CD14-positive monocyte (primary cell): ENCODE data around the gene MPV17L2. TPM values are rescaled to one million over a fixed set of nuclear protein-coding genes. Genes with fewer than 3 reads are reported as not detected.

Experiments
- DNase-seq, 3 donors: peaks; one replicate each; pipeline ENCODE4 v3.0.0-alpha.2; 2011 to 2022
- H2AFZ ChIP-seq: 2 replicates; pipeline ENCODE4 v1.6.0; 2012; ENCODE audit warnings: mild to moderate bottlenecking, low read depth, low read length, inconsistent platforms; ENCODE audit not compliant: insufficient read depth, poor library complexity, severe bottlenecking
- H3K27ac ChIP-seq, 2 donors: 1 replicate in 1 of 2; 2 replicates in 1 of 2; pipeline ENCODE4 v1.5.1; 2012 to 2013; ENCODE audit warnings: low read length in 2 of 2, control low read depth in 1 of 2, inconsistent platforms in 1 of 2, low read depth in 1 of 2, mild to moderate bottlenecking in 1 of 2
- H3K27me3 ChIP-seq, 2 donors: one replicate each; pipeline versions ENCODE4 v1.6.0 to v1.6.1; 2011 to 2013; ENCODE audit warnings: low read length in 2 of 2; ENCODE audit not compliant: control insufficient read depth in 2 of 2, insufficient read depth in 2 of 2
- H3K36me3 ChIP-seq, 2 donors: replicated peaks in 1 of 2; 1 replicate in 1 of 2; 2 replicates in 1 of 2; pipeline versions ENCODE4 v1.5.1 to v1.6.1; 2012 to 2013; ENCODE audit warnings: low read length in 2 of 2, control low read depth in 1 of 2, inconsistent platforms in 1 of 2, mild to moderate bottlenecking in 1 of 2; ENCODE audit not compliant: insufficient read depth in 2 of 2, control insufficient read depth in 1 of 2
- H3K4me1 ChIP-seq, 2 donors: 1 replicate in 1 of 2; 2 replicates in 1 of 2; pipeline versions ENCODE4 v1.5.1 to v1.6.1; 2012 to 2013; ENCODE audit warnings: low read length in 2 of 2, control low read depth in 1 of 2, inconsistent platforms in 1 of 2, mild to moderate bottlenecking in 1 of 2, moderate library complexity in 1 of 2; ENCODE audit not compliant: insufficient read depth in 2 of 2, control insufficient read depth in 1 of 2
- H3K4me2 ChIP-seq: replicated peaks from 2 replicates; pipeline ENCODE3; 2012; ENCODE audit warnings: low read length, moderate library complexity, mild to moderate bottlenecking; ENCODE audit not compliant: poor library complexity, severe bottlenecking; ENCODE audit errors: extremely low read depth
- H3K4me3 ChIP-seq, 3 experiments: fragments of 200-600 bp in 1 of 3; sonication (generic) in 1 of 3; replicated peaks in 1 of 3; 1 replicate in 2 of 3; 2 replicates in 1 of 3; pipeline ENCODE4 v1.5.1; 2011 to 2013; ENCODE audit warnings: low read length in 3 of 3, mild to moderate bottlenecking in 3 of 3, control low read depth in 2 of 3, low read depth in 2 of 3, inconsistent platforms in 1 of 3, moderate library complexity in 1 of 3
- H3K79me2 ChIP-seq: 2 replicates; pipeline ENCODE4 v1.6.0; 2012; ENCODE audit warnings: mild to moderate bottlenecking, control low read depth, inconsistent platforms, low read length, moderate library complexity; ENCODE audit not compliant: insufficient read depth
- H3K9ac ChIP-seq: 2 replicates; pipeline ENCODE4 v1.6.0; 2017; ENCODE audit warnings: low read length, mild to moderate bottlenecking; ENCODE audit not compliant: insufficient read depth, poor library complexity, severe bottlenecking
- H3K9me3 ChIP-seq, 2 donors: replicated peaks in 1 of 2; 1 replicate in 1 of 2; 2 replicates in 1 of 2; pipeline versions ENCODE4 v1.5.1 to v1.6.1; 2012 to 2013; ENCODE audit warnings: low read length in 2 of 2, control low read depth in 1 of 2; ENCODE audit not compliant: control insufficient read depth in 1 of 2, insufficient read depth in 1 of 2
- H4K20me1 ChIP-seq: 2 replicates; pipeline ENCODE4 v1.6.0; 2012; ENCODE audit warnings: mild to moderate bottlenecking, low read length, control low read depth, moderate library complexity; ENCODE audit not compliant: insufficient read depth
- H3K27ac Mint-ChIP-seq, 7 donors: one replicate each; pipeline ENCODE4 v1.8.0; 2020; ENCODE audit warnings: mild to moderate bottlenecking in 7 of 7, mixed read lengths in 7 of 7, moderate library complexity in 6 of 7, inconsistent platforms in 2 of 7
- H3K27me3 Mint-ChIP-seq, 3 donors: one replicate each; pipeline ENCODE4 v1.8.0; 2021 to 2022; ENCODE audit warnings: low read depth in 3 of 3, mild to moderate bottlenecking in 3 of 3, mixed read lengths in 3 of 3, moderate library complexity in 3 of 3, inconsistent platforms in 1 of 3
- H3K36me3 Mint-ChIP-seq, 2 donors: one replicate each; pipeline ENCODE4 v1.8.0; 2020; ENCODE audit warnings: mixed read lengths in 2 of 2, inconsistent platforms in 1 of 2, mild to moderate bottlenecking in 1 of 2
- H3K4me1 Mint-ChIP-seq: one replicate; pipeline ENCODE4 v1.8.0; 2020; ENCODE audit warnings: mild to moderate bottlenecking, mixed read lengths
- H3K4me3 Mint-ChIP-seq, 2 donors: one replicate each; pipeline ENCODE4 v1.8.0; 2020; ENCODE audit warnings: mild to moderate bottlenecking in 2 of 2, mixed read lengths in 2 of 2, moderate library complexity in 1 of 2
- H3K9me3 Mint-ChIP-seq, 7 donors: one replicate each; pipeline ENCODE4 v1.8.0; 2020 to 2022; ENCODE audit warnings: mixed read lengths in 7 of 7, mild to moderate bottlenecking in 6 of 7, moderate library complexity in 6 of 7, inconsistent platforms in 2 of 7
- WGBS: methylation state at CpG from one replicate; pipeline ENCODE4 v1.1.5; 2013; ENCODE audit warnings: missing lambda C conversion rate; ENCODE audit not compliant: insufficient coverage; 5-methylcytosine and 5-hydroxymethylcytosine counted together
- intact Hi-C, 2 donors: fragments of 100-400 bp; cut with micrococcal nuclease; formaldehyde crosslinking; loops; one replicate each; pipeline versions ENCODE4 v1.15.0 to v1.15.1; 2023
- polyA plus RNA-seq, 3 donors: library from polyadenylated mRNA; depleted of rRNA in 1 of 3; unstranded in 2 of 3; stranded (reverse) in 1 of 3; fragments of 300-500 nt in 2 of 3; fragments of >200 nt in 1 of 3; fragmentation: Illumina TruSeq in 2 of 3; gene quantifications; 1 replicate in 2 of 3; 2 replicates in 1 of 3; pipeline ENCODE4 v1.2.3, GENCODE V29; 2012 to 2021
- TF ChIP-seq, protein P1 (sequence below): fragments of 200-600 bp; IDR thresholded peaks from one replicate; pipeline ENCODE4 v1.8.0; 2022; ENCODE audit warnings: antibody characterized with exemption, mild to moderate bottlenecking

MPV17L2 gene
- polyA plus RNA-seq, 3 donors, result 14.3 to 20.2 (median 15.0) TPM

DNA sequence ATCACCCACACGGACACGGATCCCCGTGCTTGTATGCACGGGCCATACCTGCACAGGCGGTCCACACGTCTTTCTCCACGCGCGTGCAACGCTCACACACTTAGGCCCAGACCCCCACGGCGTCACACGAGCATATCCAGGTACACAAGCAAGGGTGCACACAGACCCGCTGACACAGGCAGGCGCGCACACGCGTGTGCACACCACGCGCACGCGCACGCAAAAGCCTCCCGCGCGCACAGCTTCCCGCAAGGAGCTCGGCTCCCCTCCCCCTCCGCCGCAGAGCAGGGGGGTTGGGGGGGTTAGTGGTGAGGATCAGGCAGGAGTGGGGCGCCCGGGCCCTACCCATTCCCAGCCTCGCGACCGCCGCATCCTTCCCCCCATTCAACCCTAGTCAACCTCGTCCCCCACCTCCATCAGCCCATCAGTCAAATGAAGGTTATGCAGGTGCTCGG lies 10.4 kb downstream of the MPV17L2 start:
- TF ChIP-seq, protein P1, sequence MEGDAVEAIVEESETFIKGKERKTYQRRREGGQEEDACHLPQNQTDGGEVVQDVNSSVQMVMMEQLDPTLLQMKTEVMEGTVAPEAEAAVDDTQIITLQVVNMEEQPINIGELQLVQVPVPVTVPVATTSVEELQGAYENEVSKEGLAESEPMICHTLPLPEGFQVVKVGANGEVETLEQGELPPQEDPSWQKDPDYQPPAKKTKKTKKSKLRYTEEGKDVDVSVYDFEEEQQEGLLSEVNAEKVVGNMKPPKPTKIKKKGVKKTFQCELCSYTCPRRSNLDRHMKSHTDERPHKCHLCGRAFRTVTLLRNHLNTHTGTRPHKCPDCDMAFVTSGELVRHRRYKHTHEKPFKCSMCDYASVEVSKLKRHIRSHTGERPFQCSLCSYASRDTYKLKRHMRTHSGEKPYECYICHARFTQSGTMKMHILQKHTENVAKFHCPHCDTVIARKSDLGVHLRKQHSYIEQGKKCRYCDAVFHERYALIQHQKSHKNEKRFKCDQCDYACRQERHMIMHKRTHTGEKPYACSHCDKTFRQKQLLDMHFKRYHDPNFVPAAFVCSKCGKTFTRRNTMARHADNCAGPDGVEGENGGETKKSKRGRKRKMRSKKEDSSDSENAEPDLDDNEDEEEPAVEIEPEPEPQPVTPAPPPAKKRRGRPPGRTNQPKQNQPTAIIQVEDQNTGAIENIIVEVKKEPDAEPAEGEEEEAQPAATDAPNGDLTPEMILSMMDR, result no peak
- no peaks in the 10 kb centered on the region for H3K9me3 Mint-ChIP-seq
- H3K4me3 ChIP-seq, result peak overlapping the region; percentile 51 to 89 (median 82)
- 0% methylated on average over 24 of the region's 38 CpGs for WGBS
- H2AFZ ChIP-seq, result peak overlapping the region; percentile 85
- peaks cover 3 to 18% of the 10 kb centered on the region in 2 donors for H3K36me3 ChIP-seq
- DNase-seq, result peak in 1 of 3 donors; percentile 51
- peaks cover 24% of the 10 kb centered on the region for H3K4me1 Mint-ChIP-seq
- intact Hi-C loops, result loop anchor here (10.0 kb wide), 2 partner anchors 49 to 211 kb away; partner anchors contain the start of genes PIK3R2 (in 1 of the 2) and SSBP4 (in 1 of the 2)
- peak overlapping the region; percentile 47 for H3K9ac ChIP-seq
- H3K27ac Mint-ChIP-seq, result peak overlapping the region; percentile 74 to 95 (median 87)
- H3K79me2 ChIP-seq, result peaks cover 5% of the 10 kb centered on the region
- H3K27ac ChIP-seq, result peak overlapping the region in 1 of 2 donors; percentile 66
- H3K36me3 Mint-ChIP-seq, result peaks cover 30 to 34% of the 10 kb centered on the region in 2 donors
- no peaks in the 10 kb centered on the region for H3K9me3 ChIP-seq
- peak overlapping the region; percentile 90 to 93 for H3K4me3 Mint-ChIP-seq
- peaks cover 23 to 29% of the 10 kb centered on the region in 2 donors for H3K4me1 ChIP-seq
- H4K20me1 ChIP-seq, result peaks cover 11% of the 10 kb centered on the region
- peak overlapping the region; percentile 96 for H3K4me2 ChIP-seq
- peaks cover 12 to 27% (median 20%) of the 10 kb centered on the region in 3 donors for H3K27me3 Mint-ChIP-seq
- peaks cover 0 to 10% of the 10 kb centered on the region in 2 donors for H3K27me3 ChIP-seq

DNA sequence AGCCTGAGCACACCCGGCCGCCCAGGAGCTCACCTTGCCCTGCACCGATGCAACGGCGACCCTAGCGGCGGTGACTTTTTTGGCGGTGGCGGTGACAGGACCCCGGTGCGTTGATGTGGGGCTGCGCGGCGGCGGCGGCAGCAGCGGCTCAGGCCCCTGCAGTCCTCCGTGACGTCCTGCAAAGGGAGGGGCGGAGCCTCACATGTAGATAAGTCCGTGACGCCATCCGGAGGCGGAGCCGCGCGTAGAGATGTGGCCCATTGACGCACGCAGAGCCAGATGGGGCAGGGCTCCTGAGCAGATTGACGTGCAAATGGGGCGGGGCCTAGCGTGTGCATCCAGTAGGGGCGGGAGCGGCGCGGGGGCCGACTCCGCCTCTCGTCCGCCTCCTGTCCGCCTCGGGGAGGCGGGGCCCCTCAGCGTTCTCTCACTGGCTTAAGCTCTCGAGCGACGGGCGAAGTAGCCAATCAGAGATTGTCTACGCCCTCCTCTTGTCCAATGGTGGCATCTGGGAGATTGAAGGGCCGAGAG lies 10.9 kb downstream of the MPV17L2 start, which contains the start of gene RAB3A:
TSS of gene RAB3A (minus strand) at position 180 of the 531 bp plus-strand sequence. CDS start 1,302 bp downstream, outside the sequence.
- DNase-seq, result peak; percentile 100
- Histone ChIP-seq H2AFZ (peak within 1 kb of the TSS; percentile 91), H3K27me3 (peaks cover 0 to 10% of the 10 kb centered on the region in 2 donors), H3K9ac (peak within 1 kb of the TSS; percentile 73), H3K9me3 (no peaks in the 10 kb centered on the region), H3K4me3 (peak within 1 kb of the TSS; percentile 51 to 89 (median 82)), H3K27ac (peak within 1 kb of the TSS; percentile 70 to 85), H3K36me3 (peaks cover 0 to 13% of the 10 kb centered on the region in 2 donors), H3K79me2 (peaks cover 5% of the 10 kb centered on the region), H4K20me1 (peaks cover 11% of the 10 kb centered on the region), H3K4me2 (peak within 1 kb of the TSS; percentile 96), H3K4me1 (peaks cover 23 to 29% of the 10 kb centered on the region in 2 donors)
- H3K27ac Mint-ChIP-seq, result peak within 1 kb of the TSS; percentile 94 to 98 (median 97)
- intact Hi-C loops, result loop anchor here (10.0 kb wide), 2 partner anchors 49 to 211 kb away; partner anchors contain the start of genes PIK3R2 (in 1 of the 2) and SSBP4 (in 1 of the 2)
- peaks cover 17 to 27% (median 23%) of the 10 kb centered on the region in 3 donors for H3K27me3 Mint-ChIP-seq
- peaks cover 24% of the 10 kb centered on the region for H3K4me1 Mint-ChIP-seq
- peaks cover 25 to 30% of the 10 kb centered on the region in 2 donors for H3K36me3 Mint-ChIP-seq
- no peaks in the 10 kb centered on the region for H3K9me3 Mint-ChIP-seq
- TF ChIP-seq, protein P1, result no peak
- WGBS, result 0% methylated on average over 41 of the region's 50 CpGs
- H3K4me3 Mint-ChIP-seq, result peak within 1 kb of the TSS; percentile 90 to 94
